RWPE2 (cell line): ENCODE data around the gene KIF21A.

Experiments used
- ATAC-seq: fragments of 200-7000 bp; cut with Tn5 transposase; 3 replicates; pipeline ENCODE4 v1.9.1; 2021; ENCODE audit warnings: low read depth
- DNase-seq: peaks from one replicate; pipeline ENCODE4 v3.0.0-alpha.2; 2020; ENCODE audit warnings: low spot score
- H3K27ac ChIP-seq: fragments of 450-650 bp; 2 replicates; pipeline ENCODE4 v1.5.1; 2017; ENCODE audit warnings: mild to moderate bottlenecking; ENCODE audit not compliant: poor library complexity, severe bottlenecking
- H3K27me3 ChIP-seq: fragments of 250-450 bp; sonication (Bioruptor Pico); 2 replicates; pipeline ENCODE4 v1.5.1; 2021; ENCODE audit warnings: mild to moderate bottlenecking, moderate library complexity; ENCODE audit not compliant: insufficient read depth, poor library complexity, severe bottlenecking
- H3K36me3 ChIP-seq: fragments of 250-450 bp; sonication (Bioruptor Pico); 2 replicates; pipeline ENCODE4 v1.5.1; 2020; ENCODE audit warnings: low read depth, mild to moderate bottlenecking, moderate library complexity
- H3K4me1 ChIP-seq: fragments of 250-450 bp; sonication (Bioruptor Pico); 2 replicates; pipeline ENCODE4 v1.5.1; 2021; ENCODE audit warnings: mild to moderate bottlenecking, moderate library complexity; ENCODE audit not compliant: insufficient read depth, poor library complexity, severe bottlenecking
- H3K4me3 ChIP-seq: fragments of 250-450 bp; sonication (Bioruptor Pico); 2 replicates; pipeline ENCODE4 v1.5.1; 2021; ENCODE audit warnings: mild to moderate bottlenecking, moderate library complexity; ENCODE audit not compliant: severe bottlenecking
- H3K9me3 ChIP-seq: fragments of 250-450 bp; sonication (Bioruptor Pico); 2 replicates; pipeline ENCODE4 v1.5.1; 2021; ENCODE audit warnings: mild to moderate bottlenecking, moderate library complexity; ENCODE audit not compliant: severe bottlenecking
- CTCF ChIP-seq: fragments of 450-650 bp; IDR thresholded peaks from one replicate; pipeline ENCODE4 v1.5.1; 2017; ENCODE audit warnings: mild to moderate bottlenecking, moderate library complexity; ENCODE audit not compliant: poor library complexity, severe bottlenecking

KIF21A gene

GRCh38 chr12:39292125-39292630 is 150.7 kb downstream of the KIF21A start:
- DNase-seq: no peak
- Histone ChIP-seq H3K4me3 (no peak overlapping the region), H3K27me3 (no peaks in the 10 kb centered on the region), H3K9me3 (no peaks in the 10 kb centered on the region), H3K36me3 (peaks cover 7% of the 10 kb centered on the region; the same call in 1 of the 2 replicates), H3K27ac (no peak overlapping the region), H3K4me1 (no peaks in the 10 kb centered on the region)
- TF ChIP-seq CTCF: no peak
- ATAC-seq: no peak

GRCh38 chr12:39287817-39288216 is 155.1 kb downstream of the KIF21A start:
- no peak for DNase-seq
- no peak overlapping the region for H3K4me3 ChIP-seq

GRCh38 chr12:39287409-39287808 is 155.5 kb downstream of the KIF21A start:
- Histone ChIP-seq H3K36me3 (no peaks in the 10 kb centered on the region), H3K27ac (no peak overlapping the region), H3K9me3 (no peaks in the 10 kb centered on the region), H3K4me1 (no peaks in the 10 kb centered on the region), H3K4me3 (no peak overlapping the region), H3K27me3 (no peaks in the 10 kb centered on the region)
- ATAC-seq (no peak), DNase-seq (no peak)
- no peak for TF ChIP-seq CTCF

More at GRCh38 chr12:39287817-39288216, 155.1 kb downstream of the KIF21A start:
- H3K36me3 ChIP-seq: no peaks in the 10 kb centered on the region
- TF ChIP-seq CTCF: no peak
- no peaks in the 10 kb centered on the region for H3K27me3 ChIP-seq
- no peaks in the 10 kb centered on the region for H3K9me3 ChIP-seq
- H3K27ac ChIP-seq: no peak overlapping the region
- ATAC-seq: no peak
- no peaks in the 10 kb centered on the region for H3K4me1 ChIP-seq

GRCh38 chr12:39278426-39278825 is 164.5 kb downstream of the KIF21A start:
- Histone ChIP-seq H3K36me3 (no peaks in the 10 kb centered on the region), H3K9me3 (no peaks in the 10 kb centered on the region), H3K4me1 (peaks cover 6% of the 10 kb centered on the region), H3K27ac (no peak overlapping the region), H3K27me3 (no peaks in the 10 kb centered on the region), H3K4me3 (no peak overlapping the region)
- DNase-seq (no peak), ATAC-seq (no peak)
- TF ChIP-seq CTCF: no peak

GRCh38 chr12:39277416-39277815 is 165.5 kb downstream of the KIF21A start:
- Histone ChIP-seq H3K27me3 (no peaks in the 10 kb centered on the region), H3K9me3 (no peaks in the 10 kb centered on the region), H3K4me1 (peaks cover 6% of the 10 kb centered on the region), H3K36me3 (no peaks in the 10 kb centered on the region), H3K4me3 (no peak overlapping the region), H3K27ac (no peak overlapping the region)
- ATAC-seq (no peak), DNase-seq (no peak)
- TF ChIP-seq CTCF: no peak
